GM12873 (cell line): Measurements from ENCODE around the gene LIMS1.

ENCODE experiments used
- TF ChIP-seq, protein P1 (sequence below): IDR thresholded peaks from 2 replicates; pipeline ENCODE4 v1.5.1; 2012; ENCODE audit warnings: low read depth, mild to moderate bottlenecking, moderate library complexity, low read length, control low read depth; ENCODE audit not compliant: insufficient read depth; ENCODE audit errors: missing control alignments

Gene LIMS1

DNA sequence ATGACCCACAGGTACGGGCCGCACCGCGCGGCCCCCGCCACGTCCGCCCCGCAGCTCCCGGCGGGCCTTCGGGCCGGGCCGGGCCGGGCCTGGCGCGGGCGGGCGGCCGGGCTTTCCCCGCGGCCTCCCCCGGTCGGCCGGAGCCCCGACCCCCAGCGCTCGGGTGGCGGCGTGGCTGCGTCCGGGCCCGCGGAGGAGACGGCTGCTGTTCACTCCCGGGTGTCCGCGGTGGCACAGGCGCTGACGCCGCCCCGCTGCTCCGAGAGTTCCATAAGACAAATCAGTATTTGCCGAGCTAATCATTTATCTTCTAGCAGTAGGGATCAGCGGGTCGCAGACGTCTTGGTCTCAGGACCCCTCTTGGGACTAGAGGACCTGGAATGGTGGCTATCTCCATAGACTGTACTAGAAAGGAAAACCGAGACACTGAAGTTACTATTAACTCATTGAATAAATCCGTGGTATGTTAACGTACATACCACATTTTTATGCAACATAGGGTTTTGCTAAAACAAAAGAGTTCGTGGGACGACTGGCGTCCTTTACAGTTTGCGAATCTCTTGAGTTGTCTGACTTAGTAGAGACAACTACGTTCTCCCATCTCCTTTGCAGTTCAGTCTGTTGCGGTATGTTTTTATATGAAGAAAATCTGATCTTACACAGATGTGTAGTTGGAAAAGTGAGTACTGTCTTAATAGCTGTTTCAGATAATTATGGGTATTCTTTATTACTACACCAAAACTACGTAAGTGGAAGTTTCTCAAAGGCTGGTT, 500 bp downstream of the LIMS1 start:
- TF ChIP-seq, protein P1, sequence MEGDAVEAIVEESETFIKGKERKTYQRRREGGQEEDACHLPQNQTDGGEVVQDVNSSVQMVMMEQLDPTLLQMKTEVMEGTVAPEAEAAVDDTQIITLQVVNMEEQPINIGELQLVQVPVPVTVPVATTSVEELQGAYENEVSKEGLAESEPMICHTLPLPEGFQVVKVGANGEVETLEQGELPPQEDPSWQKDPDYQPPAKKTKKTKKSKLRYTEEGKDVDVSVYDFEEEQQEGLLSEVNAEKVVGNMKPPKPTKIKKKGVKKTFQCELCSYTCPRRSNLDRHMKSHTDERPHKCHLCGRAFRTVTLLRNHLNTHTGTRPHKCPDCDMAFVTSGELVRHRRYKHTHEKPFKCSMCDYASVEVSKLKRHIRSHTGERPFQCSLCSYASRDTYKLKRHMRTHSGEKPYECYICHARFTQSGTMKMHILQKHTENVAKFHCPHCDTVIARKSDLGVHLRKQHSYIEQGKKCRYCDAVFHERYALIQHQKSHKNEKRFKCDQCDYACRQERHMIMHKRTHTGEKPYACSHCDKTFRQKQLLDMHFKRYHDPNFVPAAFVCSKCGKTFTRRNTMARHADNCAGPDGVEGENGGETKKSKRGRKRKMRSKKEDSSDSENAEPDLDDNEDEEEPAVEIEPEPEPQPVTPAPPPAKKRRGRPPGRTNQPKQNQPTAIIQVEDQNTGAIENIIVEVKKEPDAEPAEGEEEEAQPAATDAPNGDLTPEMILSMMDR: no peak

DNA sequence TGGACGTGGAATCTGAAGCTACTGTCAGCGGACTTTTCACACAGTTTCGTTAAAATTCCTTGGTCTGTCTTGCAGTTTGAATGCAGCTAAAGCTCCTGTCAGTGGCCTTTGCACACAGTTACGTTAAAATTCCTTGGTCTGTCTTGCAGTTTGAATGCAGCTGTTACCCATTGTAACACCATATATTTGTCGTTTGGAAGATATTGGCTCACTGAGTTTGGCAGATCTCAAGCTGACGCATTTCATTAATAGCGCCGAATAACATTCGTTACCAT, 1.0 kb downstream of the LIMS1 start:
- TF ChIP-seq, protein P1: no peak

DNA sequence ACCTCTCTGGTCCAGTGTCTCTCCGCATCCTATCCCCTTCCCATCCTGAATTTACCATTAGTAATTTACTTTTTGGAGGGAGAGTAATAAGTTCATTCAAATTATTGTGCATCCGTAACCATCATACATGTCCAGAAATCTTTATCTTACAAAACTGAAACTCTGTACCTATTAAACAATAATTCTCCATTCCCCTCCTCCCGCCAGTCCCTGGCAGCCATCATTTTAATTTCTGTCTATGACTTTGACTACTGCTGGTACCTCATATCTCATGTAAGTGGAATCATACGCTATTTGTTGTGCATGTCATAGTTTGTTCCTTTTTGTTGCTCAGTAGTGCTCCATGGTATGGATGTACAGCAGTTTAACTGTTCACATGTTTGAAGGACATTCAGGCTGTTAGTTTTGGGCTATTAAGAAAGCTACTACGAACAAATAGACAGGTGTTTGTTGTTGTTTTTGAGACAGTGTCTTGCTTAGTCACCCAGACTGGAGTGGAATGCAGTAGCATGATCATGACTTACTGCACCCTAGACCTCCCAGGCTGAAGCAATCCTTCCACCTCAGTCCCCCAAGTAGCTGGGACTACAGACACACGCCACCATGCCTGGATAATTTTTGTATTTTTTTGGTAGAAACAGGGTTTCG, 2.0 kb downstream of the LIMS1 start:
- TF ChIP-seq, protein P1: no peak

DNA sequence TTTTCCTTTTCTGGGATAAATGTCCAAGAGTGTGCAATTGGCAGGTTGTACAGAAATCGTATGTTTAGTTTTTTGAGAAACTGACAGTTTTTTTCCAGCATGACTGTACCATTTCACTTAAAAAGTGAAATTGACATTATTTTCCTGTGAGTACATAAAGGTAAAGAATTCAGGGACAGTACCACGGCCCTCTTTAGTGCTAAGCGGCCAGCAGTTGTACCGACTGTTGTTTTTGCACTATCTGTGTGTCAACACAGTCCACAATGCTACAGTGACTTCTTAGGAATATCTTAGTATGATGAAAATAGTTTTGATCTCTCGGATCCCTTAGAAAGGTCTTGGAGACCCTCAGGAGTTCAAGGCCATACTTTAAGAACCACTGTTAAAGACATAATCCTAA, 2.6 kb downstream of the LIMS1 start:
- TF ChIP-seq, protein P1: no peak

DNA sequence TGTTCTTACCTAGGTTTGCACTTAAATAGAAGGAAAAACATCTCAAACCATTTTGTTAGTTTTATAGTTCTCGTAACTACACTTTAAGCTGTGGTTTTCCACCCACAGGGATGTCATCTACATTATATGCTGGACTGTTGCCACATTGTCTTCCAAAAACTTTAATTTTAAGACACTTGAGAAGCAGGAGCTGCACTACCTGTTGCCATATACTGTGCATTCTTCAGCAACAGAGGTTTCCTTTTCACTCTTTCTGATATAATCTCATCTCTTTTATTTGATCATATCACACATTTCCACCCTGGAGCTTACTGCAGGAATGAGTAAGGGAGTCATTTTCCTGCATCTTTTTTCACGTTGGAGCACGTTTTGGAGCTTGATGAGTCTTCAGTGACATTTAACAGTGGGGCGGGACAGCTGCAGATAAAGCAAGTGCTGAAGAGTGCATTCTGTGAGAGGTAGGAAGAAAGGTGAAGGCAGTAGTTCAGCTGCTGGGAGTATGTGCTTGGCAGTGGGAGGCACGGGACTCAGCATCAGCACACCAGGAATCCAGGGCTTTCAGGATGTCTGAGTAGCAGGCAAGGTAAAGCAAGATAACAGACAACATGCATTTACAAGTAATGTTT, 3.8 kb downstream of the LIMS1 start:
- TF ChIP-seq, protein P1: no peak

DNA sequence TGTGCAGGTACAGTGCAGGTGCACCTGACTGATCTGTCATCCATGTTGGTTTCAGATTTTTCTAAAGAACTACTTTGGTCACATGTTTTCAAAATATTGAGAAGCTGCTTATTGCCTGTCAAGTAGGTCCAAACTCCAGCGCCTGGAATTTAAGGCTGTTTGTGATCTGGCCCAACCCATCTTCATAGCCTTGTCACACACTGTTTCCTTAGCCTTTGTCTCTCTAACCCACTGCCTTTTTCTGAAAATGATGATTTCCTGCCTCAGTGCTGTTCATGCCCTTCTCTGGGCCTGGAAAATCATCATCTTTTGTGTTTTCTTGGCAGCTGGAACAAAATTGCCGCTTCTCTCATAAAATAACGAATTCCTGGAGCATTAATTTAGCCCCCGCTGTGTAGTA, 7.2 kb downstream of the LIMS1 start:
- TF ChIP-seq, protein P1: no peak

DNA sequence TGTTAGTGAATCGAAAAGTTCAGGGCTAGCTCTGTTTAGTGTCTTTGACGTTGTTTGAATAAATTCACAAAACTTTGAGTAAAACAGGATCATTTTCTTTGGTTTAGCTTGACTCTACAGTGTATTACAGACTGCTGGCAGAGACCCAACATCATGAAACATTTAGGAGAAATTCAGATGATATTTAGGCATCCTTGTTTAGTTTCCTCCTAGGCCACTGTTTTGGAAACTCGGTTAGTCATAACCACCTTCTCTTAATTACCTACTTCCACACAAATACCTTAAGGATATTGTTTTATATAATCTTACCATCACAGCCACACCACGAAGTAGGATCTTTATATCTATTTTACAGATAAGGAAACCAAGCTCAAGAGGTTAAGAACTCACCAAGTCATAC, 7.8 kb downstream of the LIMS1 start:
- TF ChIP-seq, protein P1: no peak
